HepG2 (cell line): Measurements from ENCODE around the gene CMTM8. TPM values are rescaled to one million over a fixed set of nuclear protein-coding genes. Genes with fewer than 3 reads are reported as not detected.

Experiments used
- ATF7-NPFF ChIP-seq: sonication (generic); formaldehyde crosslinking; IDR thresholded peaks from 2 replicates; pipeline ENCODE4 v1.8.1; 2023; ENCODE audit warnings: mild to moderate bottlenecking, low read depth, missing genetic modification reagents, moderate library complexity
- EP300 ChIP-seq, 3 experiments: sonication (generic) in 1 of 3; formaldehyde crosslinking in 1 of 3; IDR thresholded peaks; 2 replicates each; pipeline versions ENCODE4 v1.5.1 to v1.6.1; 2011 to 2020; ENCODE audit warnings: low read depth in 2 of 3, low read length in 2 of 3, borderline replicate concordance in 1 of 3, improper control_type of control experiment in 1 of 3, mild to moderate bottlenecking in 1 of 3, missing genetic modification reagents in 1 of 3, moderate library complexity in 1 of 3
- GPBP1L1 ChIP-seq: sonication (generic); formaldehyde crosslinking; IDR thresholded peaks from 2 replicates; pipeline ENCODE4 v1.5.0; 2020; ENCODE audit warnings: mild to moderate bottlenecking, missing genetic modification reagents
- MLLT10 ChIP-seq: sonication (generic); formaldehyde crosslinking; IDR thresholded peaks from 2 replicates; pipeline ENCODE4 v1.4.0; 2020; ENCODE audit warnings: missing genetic modification reagents
- NONO ChIP-seq, 2 experiments: fragments of 450-650 bp in 1 of 2; sonication (generic) in 1 of 2; formaldehyde crosslinking in 1 of 2; IDR thresholded peaks in 1 of 2; conservative IDR thresholded peaks in 1 of 2; 2 replicates each; pipeline versions ENCODE4 v1.6.1 to v1.8.0; 2017 to 2022; ENCODE audit warnings: mild to moderate bottlenecking in 1 of 2, missing genetic modification reagents in 1 of 2, moderate library complexity in 1 of 2
- NR2C2 ChIP-seq: sonication (generic); formaldehyde crosslinking; IDR thresholded peaks from 2 replicates; pipeline ENCODE4 v1.4.0; 2020; ENCODE audit warnings: missing genetic modification reagents, mild to moderate bottlenecking, moderate library complexity, borderline replicate concordance
- RFX3 ChIP-seq: IDR thresholded peaks from 2 replicates; pipeline ENCODE4 v1.6.1; 2016; ENCODE audit warnings: missing biosample characterization, missing genetic modification reagents
- SMARCE1 ChIP-seq: fragments of 450-650 bp; IDR thresholded peaks from 2 replicates; pipeline ENCODE4 v1.6.1; 2017; ENCODE audit warnings: borderline replicate concordance
- ZIK1 ChIP-seq: sonication (generic); formaldehyde crosslinking; IDR thresholded peaks from 2 replicates; pipeline ENCODE4 v1.5.0; 2020; ENCODE audit warnings: mild to moderate bottlenecking, low read depth, missing genetic modification reagents, borderline replicate concordance
- ZNF576 ChIP-seq: sonication (generic); formaldehyde crosslinking; IDR thresholded peaks from 2 replicates; pipeline ENCODE4 v1.4.0; 2020; ENCODE audit warnings: mild to moderate bottlenecking, missing genetic modification reagents
- ZNF670 ChIP-seq: sonication (generic); formaldehyde crosslinking; IDR thresholded peaks from 2 replicates; pipeline ENCODE4 v1.8.0; 2022; ENCODE audit warnings: mild to moderate bottlenecking, missing genetic modification reagents, borderline replicate concordance
- ZNF678 ChIP-seq: sonication (generic); formaldehyde crosslinking; IDR thresholded peaks from 2 replicates; pipeline ENCODE4 v1.4.0; 2020; ENCODE audit warnings: mild to moderate bottlenecking, missing genetic modification reagents
- ZSCAN20 ChIP-seq: sonication (generic); formaldehyde crosslinking; IDR thresholded peaks from 2 replicates; pipeline ENCODE4 v1.4.0; 2020; ENCODE audit warnings: missing genetic modification reagents, mild to moderate bottlenecking, borderline replicate concordance
- polyA plus RNA-seq, 8 experiments: library from polyadenylated mRNA; depleted of rRNA in 3 of 8; stranded (reverse) in 7 of 8; unstranded in 1 of 8; fragments of >200 nt; fragmentation: Illumina TruSeq in 4 of 8; extraction: Trizol in 4 of 8; gene quantifications; 2 replicates each; pipeline versions ENCODE4 v1.2.1 to v1.2.3, GENCODE V29; 2011 to 2016; ENCODE audit warnings: low read depth in 4 of 8, missing spikeins in 1 of 8, mixed read lengths in 1 of 8; ENCODE audit not compliant: insufficient read depth in 1 of 8
- total RNA-seq, 5 experiments: library from RNA; depleted of rRNA; stranded (reverse); fragments of >200 nt; fragmentation: Illumina TruSeq; extraction: Trizol; gene quantifications; 2 replicates each; pipeline ENCODE4 v1.2.3, GENCODE V29; 2016; ENCODE audit warnings: low read depth in 1 of 5
- TF ChIP-seq, protein P1 (sequence below), 2 experiments: sonication (generic) in 1 of 2; formaldehyde crosslinking in 1 of 2; IDR thresholded peaks; 2 replicates each; pipeline versions ENCODE4 v1.6.1 to v1.9.0; 2014 to 2022; ENCODE audit warnings: antibody characterized with exemption in 1 of 2, borderline replicate concordance in 1 of 2, inconsistent platforms in 1 of 2, low read depth in 1 of 2, missing genetic modification reagents in 1 of 2
- TF ChIP-seq, protein P2 (sequence below): sonication (generic); formaldehyde crosslinking; conservative IDR thresholded peaks from 2 replicates; pipeline ENCODE4 v1.4.0; 2020; ENCODE audit warnings: missing genetic modification reagents

CMTM8 gene
- total and polyA plus RNA-seq, 2 of the 13 experiments (the other 11 are each of a cell fraction or from before 2014, with no cell fraction given): 8.9 to 15.8 TPM

- TF ChIP-seq, protein P1, sequence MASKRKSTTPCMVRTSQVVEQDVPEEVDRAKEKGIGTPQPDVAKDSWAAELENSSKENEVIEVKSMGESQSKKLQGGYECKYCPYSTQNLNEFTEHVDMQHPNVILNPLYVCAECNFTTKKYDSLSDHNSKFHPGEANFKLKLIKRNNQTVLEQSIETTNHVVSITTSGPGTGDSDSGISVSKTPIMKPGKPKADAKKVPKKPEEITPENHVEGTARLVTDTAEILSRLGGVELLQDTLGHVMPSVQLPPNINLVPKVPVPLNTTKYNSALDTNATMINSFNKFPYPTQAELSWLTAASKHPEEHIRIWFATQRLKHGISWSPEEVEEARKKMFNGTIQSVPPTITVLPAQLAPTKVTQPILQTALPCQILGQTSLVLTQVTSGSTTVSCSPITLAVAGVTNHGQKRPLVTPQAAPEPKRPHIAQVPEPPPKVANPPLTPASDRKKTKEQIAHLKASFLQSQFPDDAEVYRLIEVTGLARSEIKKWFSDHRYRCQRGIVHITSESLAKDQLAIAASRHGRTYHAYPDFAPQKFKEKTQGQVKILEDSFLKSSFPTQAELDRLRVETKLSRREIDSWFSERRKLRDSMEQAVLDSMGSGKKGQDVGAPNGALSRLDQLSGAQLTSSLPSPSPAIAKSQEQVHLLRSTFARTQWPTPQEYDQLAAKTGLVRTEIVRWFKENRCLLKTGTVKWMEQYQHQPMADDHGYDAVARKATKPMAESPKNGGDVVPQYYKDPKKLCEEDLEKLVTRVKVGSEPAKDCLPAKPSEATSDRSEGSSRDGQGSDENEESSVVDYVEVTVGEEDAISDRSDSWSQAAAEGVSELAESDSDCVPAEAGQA (IDR thresholded peaks at IDR 0.05; ENCODE audit: low read depth): no peak
- TF ChIP-seq, protein P1 (CRISPR knock-in tag; IDR thresholded peaks at IDR 0.05; ENCODE audit: borderline replicate concordance): no peak
- TF ChIP-seq ZNF576 (CRISPR knock-in tag) (no peak), ZNF670 (CRISPR knock-in tag) (0 out of 2 replicates have a peak, but pooled peaks have one; percentile 17), GPBP1L1 (CRISPR knock-in tag) (no peak), ZSCAN20 (no peak), ZNF678 (CRISPR knock-in tag) (no peak), RFX3 (no peak), NR2C2 (CRISPR knock-in tag) (no peak), ATF7-NPFF (CRISPR knock-in tag) (peak; percentile 14; the same call in 1 of the 2 replicates), SMARCE1 (no peak), ZIK1 (no peak), MLLT10 (CRISPR knock-in tag) (no peak), EP300 (IDR thresholded peaks at IDR 0.05; ENCODE audit: low read depth in 2 of 2, low read length in 2 of 2) (no peak), EP300 (CRISPR knock-in tag; IDR thresholded peaks at IDR 0.05; ENCODE audit: borderline replicate concordance) (no peak), NONO (IDR thresholded peaks at IDR 0.05) (no peak), NONO (CRISPR knock-in tag; conservative IDR thresholded peaks at IDR 0.05) (0 out of 2 replicates have a peak, but pooled peaks have one; percentile 5)
- TF ChIP-seq, protein P2, sequence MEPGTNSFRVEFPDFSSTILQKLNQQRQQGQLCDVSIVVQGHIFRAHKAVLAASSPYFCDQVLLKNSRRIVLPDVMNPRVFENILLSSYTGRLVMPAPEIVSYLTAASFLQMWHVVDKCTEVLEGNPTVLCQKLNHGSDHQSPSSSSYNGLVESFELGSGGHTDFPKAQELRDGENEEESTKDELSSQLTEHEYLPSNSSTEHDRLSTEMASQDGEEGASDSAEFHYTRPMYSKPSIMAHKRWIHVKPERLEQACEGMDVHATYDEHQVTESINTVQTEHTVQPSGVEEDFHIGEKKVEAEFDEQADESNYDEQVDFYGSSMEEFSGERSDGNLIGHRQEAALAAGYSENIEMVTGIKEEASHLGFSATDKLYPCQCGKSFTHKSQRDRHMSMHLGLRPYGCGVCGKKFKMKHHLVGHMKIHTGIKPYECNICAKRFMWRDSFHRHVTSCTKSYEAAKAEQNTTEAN (CRISPR knock-in tag): no peak
Measured at GRCh38 chr3:32238453-32239306, at the start of gene CMTM8 (continued).
